ENCODE measurements around the gene NUCB1. TPM values are rescaled to one million over a fixed set of nuclear protein-coding genes. Genes with fewer than 3 reads are reported as not detected.

Gene NUCB1
- total RNA-seq, 1 experiment from 2014 or later = 125 TPM

DNA sequence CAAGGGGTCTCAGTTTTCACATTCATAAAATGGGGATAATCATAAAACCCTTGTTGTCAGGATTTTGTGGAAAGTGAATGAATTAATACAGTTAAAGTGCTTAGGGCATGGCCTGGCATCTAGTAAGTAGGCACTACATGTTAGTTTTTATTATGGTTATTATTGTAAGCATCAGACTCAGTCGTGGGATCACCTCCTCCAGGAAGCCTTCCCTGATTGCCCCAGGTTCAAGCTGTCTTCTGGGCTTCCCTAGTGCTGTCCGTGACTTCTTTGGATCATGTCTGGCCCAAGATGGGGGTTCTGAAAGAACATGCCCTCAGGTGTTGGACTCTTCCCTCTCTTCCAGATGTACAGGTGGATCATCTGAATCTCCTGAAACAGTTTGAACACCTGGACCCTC is 10.7 kb downstream of the NUCB1 start:
- H3K9ac ChIP-seq (ENCODE audit: extremely low read depth, insufficient read length, low read length) = no peak overlapping the region
- H2BK12ac ChIP-seq (ENCODE audit: insufficient read length, low read depth, low read length) = no peak overlapping the region
- TF ChIP-seq, protein P1, sequence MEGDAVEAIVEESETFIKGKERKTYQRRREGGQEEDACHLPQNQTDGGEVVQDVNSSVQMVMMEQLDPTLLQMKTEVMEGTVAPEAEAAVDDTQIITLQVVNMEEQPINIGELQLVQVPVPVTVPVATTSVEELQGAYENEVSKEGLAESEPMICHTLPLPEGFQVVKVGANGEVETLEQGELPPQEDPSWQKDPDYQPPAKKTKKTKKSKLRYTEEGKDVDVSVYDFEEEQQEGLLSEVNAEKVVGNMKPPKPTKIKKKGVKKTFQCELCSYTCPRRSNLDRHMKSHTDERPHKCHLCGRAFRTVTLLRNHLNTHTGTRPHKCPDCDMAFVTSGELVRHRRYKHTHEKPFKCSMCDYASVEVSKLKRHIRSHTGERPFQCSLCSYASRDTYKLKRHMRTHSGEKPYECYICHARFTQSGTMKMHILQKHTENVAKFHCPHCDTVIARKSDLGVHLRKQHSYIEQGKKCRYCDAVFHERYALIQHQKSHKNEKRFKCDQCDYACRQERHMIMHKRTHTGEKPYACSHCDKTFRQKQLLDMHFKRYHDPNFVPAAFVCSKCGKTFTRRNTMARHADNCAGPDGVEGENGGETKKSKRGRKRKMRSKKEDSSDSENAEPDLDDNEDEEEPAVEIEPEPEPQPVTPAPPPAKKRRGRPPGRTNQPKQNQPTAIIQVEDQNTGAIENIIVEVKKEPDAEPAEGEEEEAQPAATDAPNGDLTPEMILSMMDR (conservative IDR thresholded peaks at IDR 0.05) = no peak
- H3K27ac ChIP-seq (ENCODE audit: insufficient read length, low read depth, low read length) = no peak overlapping the region
- no peak overlapping the region for H4K5ac ChIP-seq (ENCODE audit: insufficient read length, low read depth, low read length)
- no peaks in the 10 kb centered on the region for H3K4me1 ChIP-seq (ENCODE audit: insufficient read depth, low read length)
- no peak overlapping the region for H2AFZ ChIP-seq (ENCODE audit: low read length)
- no peaks in the 10 kb centered on the region for H3K23me2 ChIP-seq (ENCODE audit: insufficient read length, low read depth, low read length, poor library complexity, severe bottlenecking)
- H3K27me3 Mint-ChIP-seq (ENCODE audit: low read depth) = no peaks in the 10 kb centered on the region
- no peaks in the 10 kb centered on the region for H4K20me1 ChIP-seq (ENCODE audit: control insufficient read depth, insufficient read depth, insufficient read length)
- no peak overlapping the region for H3K23ac ChIP-seq (ENCODE audit: insufficient read length, low read depth, low read length)
- no peaks in the 10 kb centered on the region for H3K79me2 ChIP-seq (ENCODE audit: insufficient read depth, low read length)
- no peak overlapping the region for H3K18ac ChIP-seq (ENCODE audit: insufficient read length, low read depth, low read length)
- no peak overlapping the region for H2BK120ac ChIP-seq (ENCODE audit: low read depth, low read length, poor library complexity, severe bottlenecking)
- no peak overlapping the region for H3K14ac ChIP-seq (ENCODE audit: insufficient read depth, low read length)
- H3K56ac ChIP-seq (ENCODE audit: insufficient read length, low read depth, low read length) = no peak overlapping the region
- no peak overlapping the region for H3K4ac ChIP-seq (ENCODE audit: low read depth, low read length)
- WGBS (ENCODE audit: extremely low coverage, insufficient read length, low lambda C conversion rate) = no CpG with 5 or more reads among the region's 2 CpGs
- no peaks in the 10 kb centered on the region for H3K9me3 ChIP-seq (ENCODE audit: control insufficient read depth, low read depth, low read length)
- H3K27me3 ChIP-seq (ENCODE audit: insufficient read depth, low read length) = no peaks in the 10 kb centered on the region
- H3K27ac Mint-ChIP-seq = no peak overlapping the region
- H3K4me2 ChIP-seq (ENCODE audit: insufficient read depth, insufficient read length, low read length) = no peak overlapping the region
- no peak overlapping the region for H2BK5ac ChIP-seq (ENCODE audit: insufficient read length, low read length)
- H3K79me1 ChIP-seq (ENCODE audit: insufficient read depth, low read depth, low read length, poor library complexity, severe bottlenecking) = no peaks in the 10 kb centered on the region
- no peak for DNase-seq
- no peak overlapping the region for H4K8ac ChIP-seq (replicated peaks; ENCODE audit: insufficient read length, low read depth, low read length)
- H2BK15ac ChIP-seq (ENCODE audit: low read depth, low read length) = no peak overlapping the region
- H2BK20ac ChIP-seq (ENCODE audit: low read depth, low read length, poor library complexity, severe bottlenecking) = no peak overlapping the region
- H3T11ph ChIP-seq (ENCODE audit: low read length) = no peak overlapping the region
- H3K9me3 Mint-ChIP-seq = no peaks in the 10 kb centered on the region
- no peaks in the 10 kb centered on the region for H3K4me1 Mint-ChIP-seq
- H4K91ac ChIP-seq (ENCODE audit: insufficient read length, low read depth, low read length) = no peak overlapping the region
- H3K4me3 Mint-ChIP-seq = no peak overlapping the region
- peaks cover 46 to 77% (median 75%) of the 10 kb centered on the region in 3 experiments for H3K36me3 Mint-ChIP-seq (ENCODE audit: insufficient read depth in 1 of 3, low read depth in 3 of 3)
- no peak overlapping the region for H2AK5ac ChIP-seq (ENCODE audit: insufficient read length, low read length)

Data from H9 (cell line).